Measurements from ENCODE around the gene CCDC167. TPM values are rescaled to one million over a fixed set of nuclear protein-coding genes. Genes with fewer than 3 reads are reported as not detected.

The CCDC167 gene
- total and polyA plus RNA-seq, 2 donors (not counting 1 experiment from before 2014, with no cell fraction given): 11.1 to 60.1 TPM

GRCh38 chr6:37484786-37485170, 14.9 kb downstream of the CCDC167 start:
- Mint-ChIP-seq H3K4me1 (peaks cover 11% of the 10 kb centered on the region), H3K27ac (no peak overlapping the region), H3K27me3 (no peaks in the 10 kb centered on the region), H3K9me3 (ENCODE audit: insufficient read depth) (no peaks in the 10 kb centered on the region), H3K4me3 (no peak overlapping the region)
- no peaks in the 10 kb centered on the region for H3K9me3 ChIP-seq (ENCODE audit: control extremely low read depth in 1 of 3, control insufficient read depth in 2 of 3, insufficient read depth in 1 of 3, low read length in 2 of 3)
- no peak overlapping the region for H3K4me2 ChIP-seq (replicated peaks; ENCODE audit: low read depth, low read length, poor library complexity, severe bottlenecking)
- peaks cover 0 to 17% of the 10 kb centered on the region in 2 donors for H3K4me1 ChIP-seq (ENCODE audit: control insufficient read depth in 2 of 2, insufficient read depth in 2 of 2, low read length in 2 of 2)
- ATAC-seq (ENCODE audit: low read depth) (no peak), DNase-seq (no peak)
- WGBS (ENCODE audit: insufficient coverage): 100% methylated on average over 5 of the region's 7 CpGs
- CTCF ChIA-PET: interaction anchor here (0.7 to 3.9 kb wide), 16 partner anchors 10 to 207 kb away, joined by 3 to 47 read pairs (median 3); no protein-coding TSS in a partner anchor
- no peak overlapping the region for H2AFZ ChIP-seq (ENCODE audit: insufficient read depth, low read depth, low read length, poor library complexity, severe bottlenecking)
- no peak overlapping the region for H3K9ac ChIP-seq (ENCODE audit: low read length)
- no peaks in the 10 kb centered on the region for H3K27me3 ChIP-seq (replicated peaks in 1 of 4; ENCODE audit: control extremely low read depth in 1 of 4, control insufficient read depth in 3 of 4, insufficient read depth in 4 of 4, low read length in 3 of 4)
- H3K79me2 ChIP-seq (ENCODE audit: control insufficient read depth, insufficient read depth, low read length): no peaks in the 10 kb centered on the region
- H3K27ac ChIP-seq (ENCODE audit: low read length in 2 of 2): peak overlapping the region in 1 of 2 donors; percentile 19
- peaks cover 5% of the 10 kb centered on the region for H4K20me1 ChIP-seq (ENCODE audit: control insufficient read depth, insufficient read depth, low read length, poor library complexity, severe bottlenecking)
- POLR2A ChIA-PET: no interaction called here
- peaks cover 0 to 42% of the 10 kb centered on the region in 2 experiments for H3K36me3 ChIP-seq (replicated peaks in 1 of 2; ENCODE audit: control extremely low read depth in 1 of 2, control insufficient read depth in 1 of 2, extremely low read depth in 1 of 2, insufficient read depth in 2 of 2, low read length in 1 of 2)
- intact Hi-C loops (cut with micrococcal nuclease): loop anchor here (1.0 to 5.0 kb wide), 5 partner anchors 82 to 1008 kb away; no protein-coding TSS in a partner anchor
- no peak overlapping the region for H3K4me3 ChIP-seq (ENCODE audit: control extremely low read depth in 1 of 5, extremely low read depth in 1 of 5, insufficient read depth in 1 of 5, low read depth in 2 of 5, low read length in 4 of 5)
- TF ChIP-seq EZH2 (IDR thresholded peaks at IDR 0.05; ENCODE audit: borderline replicate concordance, insufficient read depth, low read depth, low read length, poor library complexity, severe bottlenecking) (no peak), CTCF (IDR thresholded peaks at IDR 0.05) (no peak)

GRCh38 chr6:37483917-37484785, 15.5 kb downstream of the CCDC167 start:
- intact Hi-C loops (cut with micrococcal nuclease): loop anchor here (1.0 to 5.0 kb wide), 5 partner anchors 82 to 1008 kb away; no protein-coding TSS in a partner anchor
- Histone ChIP-seq H3K79me2 (ENCODE audit: control insufficient read depth, insufficient read depth, low read length) (no peaks in the 10 kb centered on the region), H3K4me2 (replicated peaks; ENCODE audit: low read depth, low read length, poor library complexity, severe bottlenecking) (no peak overlapping the region), H3K27me3 (replicated peaks in 1 of 4; ENCODE audit: control extremely low read depth in 1 of 4, control insufficient read depth in 3 of 4, insufficient read depth in 4 of 4, low read length in 3 of 4) (no peaks in the 10 kb centered on the region), H3K9me3 (ENCODE audit: control extremely low read depth in 1 of 3, control insufficient read depth in 2 of 3, insufficient read depth in 1 of 3, low read length in 2 of 3) (no peaks in the 10 kb centered on the region), H3K36me3 (replicated peaks in 1 of 2; ENCODE audit: control extremely low read depth in 1 of 2, control insufficient read depth in 1 of 2, extremely low read depth in 1 of 2, insufficient read depth in 2 of 2, low read length in 1 of 2) (peaks cover 0 to 47% of the 10 kb centered on the region in 2 experiments), H4K20me1 (ENCODE audit: control insufficient read depth, insufficient read depth, low read length, poor library complexity, severe bottlenecking) (peaks cover 5% of the 10 kb centered on the region), H3K4me1 (ENCODE audit: control insufficient read depth in 2 of 2, insufficient read depth in 2 of 2, low read length in 2 of 2) (peaks cover 0 to 14% of the 10 kb centered on the region in 2 donors), H3K9ac (ENCODE audit: low read length) (no peak overlapping the region), H2AFZ (ENCODE audit: insufficient read depth, low read depth, low read length, poor library complexity, severe bottlenecking) (no peak overlapping the region), H3K27ac (ENCODE audit: low read length in 2 of 2) (peak overlapping the region in 1 of 2 donors; percentile 19), H3K4me3 (ENCODE audit: control extremely low read depth in 1 of 5, extremely low read depth in 1 of 5, insufficient read depth in 1 of 5, low read depth in 2 of 5, low read length in 4 of 5) (no peak overlapping the region)
- CTCF ChIA-PET: interaction anchor here (0.6 to 3.9 kb wide), 17 partner anchors 11 to 208 kb away, joined by 3 to 47 read pairs (median 3); no protein-coding TSS in a partner anchor
- no peak overlapping the region for H3K4me3 Mint-ChIP-seq
- H3K27ac Mint-ChIP-seq: no peak overlapping the region
- WGBS (ENCODE audit: insufficient coverage): 61% methylated on average over 13 of the region's 20 CpGs
- peaks cover 9% of the 10 kb centered on the region for H3K4me1 Mint-ChIP-seq
- peak; percentile 86 for TF ChIP-seq CTCF (IDR thresholded peaks at IDR 0.05)
- TF ChIP-seq EZH2 (IDR thresholded peaks at IDR 0.05; ENCODE audit: borderline replicate concordance, insufficient read depth, low read depth, low read length, poor library complexity, severe bottlenecking): no peak
- POLR2A ChIA-PET: interaction anchor here (0.6 kb wide), 1 partner anchor 586 kb away, joined by 4 read pairs; no protein-coding TSS in a partner anchor
- no peaks in the 10 kb centered on the region for H3K27me3 Mint-ChIP-seq
- H3K9me3 Mint-ChIP-seq (ENCODE audit: insufficient read depth): no peaks in the 10 kb centered on the region
- ATAC-seq (ENCODE audit: low read depth) (peak; percentile 91), DNase-seq (peak; percentile 81)

All from B cell (primary cell).